GM18868 (cell line): ENCODE measurements around the gene THRA.

Experiments
- ATAC-seq: cut with Tn5 transposase; IDR thresholded peaks from one replicate; pipeline ENCODE4 v1.9.1; 2021; ENCODE audit warnings: mild to moderate bottlenecking, moderate library complexity; ENCODE audit not compliant: unreplicated experiment

The THRA gene

GRCh38 chr17:40062329-40063186 lies at the start of gene THRA:
Gene THRA (plus strand): TSS chr17:40062965. CDS start chr17:40074489, 11,524 bp downstream.
- peak; percentile 59 for ATAC-seq

- ATAC-seq = no peak
Measured at GRCh38 chr17:40014375-40014980, 48.3 kb upstream of the THRA start.

- no peak for ATAC-seq
Measured at GRCh38 chr17:40015005-40015997, 47.5 kb upstream of the THRA start, which contains the start of gene CSF3. Gene CSF3 (plus strand): TSS chr17:40015440. CDS start chr17:40015475, 35 bp downstream.

GRCh38 chr17:40015998-40016985 lies 46.5 kb upstream of the THRA start:
- no peak for ATAC-seq

GRCh38 chr17:40017422-40018080 lies 45.2 kb upstream of the THRA start:
- no peak for ATAC-seq

GRCh38 chr17:40018211-40019121 lies 44.3 kb upstream of the THRA start:
- ATAC-seq = no peak

GRCh38 chr17:40019140-40019991 lies 43.4 kb upstream of the THRA start:
- ATAC-seq = no peak

- no peak for ATAC-seq
Measured at GRCh38 chr17:40020146-40020545, 42.6 kb upstream of the THRA start.

GRCh38 chr17:40021451-40021971 lies 41.3 kb upstream of the THRA start:
- ATAC-seq = no peak

GRCh38 chr17:40022497-40022896 lies 40.3 kb upstream of the THRA start:
- ATAC-seq = no peak

GRCh38 chr17:40022961-40023541 lies 39.7 kb upstream of the THRA start:
- ATAC-seq = no peak

- no peak for ATAC-seq
Measured at GRCh38 chr17:40023590-40024292, 39.0 kb upstream of the THRA start.

GRCh38 chr17:40024901-40025300 lies 37.9 kb upstream of the THRA start:
- ATAC-seq = no peak

- no peak for ATAC-seq
Measured at GRCh38 chr17:40025559-40025958, 37.2 kb upstream of the THRA start.

GRCh38 chr17:40025991-40026815 lies 36.6 kb upstream of the THRA start:
- ATAC-seq = no peak
